ENCODE results near the gene ASPA.
A peak's percentile ranks its signal among the peaks of the same experiment; 100 is the strongest.

ASPA gene

DNA sequence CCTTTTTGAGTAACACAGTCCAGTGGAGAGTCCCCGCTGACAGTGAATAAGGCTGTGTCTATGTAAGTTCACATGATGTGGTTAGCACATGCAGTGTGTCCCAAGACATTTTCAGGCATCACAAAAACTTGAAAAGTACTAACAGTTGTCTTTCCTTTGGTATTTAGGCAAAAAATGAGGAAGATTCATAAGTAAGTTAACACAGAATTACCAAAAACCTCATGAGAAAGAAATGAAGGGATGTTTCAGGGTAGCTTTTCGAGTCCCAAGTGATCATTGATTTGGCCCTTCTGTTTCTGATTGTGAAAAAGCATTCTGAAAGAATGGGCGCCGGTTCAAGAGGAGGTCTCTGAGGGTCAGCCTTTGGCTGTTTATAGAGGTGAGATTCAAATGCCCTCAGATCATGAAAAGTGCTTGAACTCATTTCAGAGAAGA is 529 bp upstream of the ASPA start:
- Mint-ChIP-seq H3K4me3 (peak overlapping the region; percentile 24 to 61 (median 58)), H3K27ac (peak overlapping the region; percentile 84 to 90 (median 88)), H3K9me3 (no peaks in the 10 kb centered on the region), H3K36me3 (ENCODE audit: low read depth) (no peaks in the 10 kb centered on the region), H3K27me3 (ENCODE audit: low read depth) (no peaks in the 10 kb centered on the region), H3K4me1 (peaks cover 31% of the 10 kb centered on the region)
- TF ChIP-seq, protein P1, sequence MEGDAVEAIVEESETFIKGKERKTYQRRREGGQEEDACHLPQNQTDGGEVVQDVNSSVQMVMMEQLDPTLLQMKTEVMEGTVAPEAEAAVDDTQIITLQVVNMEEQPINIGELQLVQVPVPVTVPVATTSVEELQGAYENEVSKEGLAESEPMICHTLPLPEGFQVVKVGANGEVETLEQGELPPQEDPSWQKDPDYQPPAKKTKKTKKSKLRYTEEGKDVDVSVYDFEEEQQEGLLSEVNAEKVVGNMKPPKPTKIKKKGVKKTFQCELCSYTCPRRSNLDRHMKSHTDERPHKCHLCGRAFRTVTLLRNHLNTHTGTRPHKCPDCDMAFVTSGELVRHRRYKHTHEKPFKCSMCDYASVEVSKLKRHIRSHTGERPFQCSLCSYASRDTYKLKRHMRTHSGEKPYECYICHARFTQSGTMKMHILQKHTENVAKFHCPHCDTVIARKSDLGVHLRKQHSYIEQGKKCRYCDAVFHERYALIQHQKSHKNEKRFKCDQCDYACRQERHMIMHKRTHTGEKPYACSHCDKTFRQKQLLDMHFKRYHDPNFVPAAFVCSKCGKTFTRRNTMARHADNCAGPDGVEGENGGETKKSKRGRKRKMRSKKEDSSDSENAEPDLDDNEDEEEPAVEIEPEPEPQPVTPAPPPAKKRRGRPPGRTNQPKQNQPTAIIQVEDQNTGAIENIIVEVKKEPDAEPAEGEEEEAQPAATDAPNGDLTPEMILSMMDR (IDR thresholded peaks at IDR 0.05; ENCODE audit: unreplicated experiment in 3 of 3): no peak

- no peaks in the 10 kb centered on the region for H3K9me3 Mint-ChIP-seq
- no peaks in the 10 kb centered on the region for H3K36me3 Mint-ChIP-seq (ENCODE audit: low read depth)
- peaks cover 19% of the 10 kb centered on the region for H3K4me1 Mint-ChIP-seq
- TF ChIP-seq, protein P1 (IDR thresholded peaks at IDR 0.05; ENCODE audit: unreplicated experiment in 3 of 3): no peak
- H3K27ac Mint-ChIP-seq: no peak overlapping the region
- peaks cover 4% of the 10 kb centered on the region for H3K27me3 Mint-ChIP-seq (ENCODE audit: low read depth)
- H3K4me3 Mint-ChIP-seq: no peak overlapping the region
Measured at GRCh38 chr17:3479988-3480387, 4.2 kb downstream of the ASPA start.

- TF ChIP-seq, protein P1 (IDR thresholded peaks at IDR 0.05; ENCODE audit: unreplicated experiment in 3 of 3): no peak
- Mint-ChIP-seq H3K4me3 (no peak overlapping the region), H3K27ac (no peak overlapping the region), H3K27me3 (ENCODE audit: low read depth) (peaks cover 13% of the 10 kb centered on the region), H3K4me1 (peaks cover 4% of the 10 kb centered on the region), H3K9me3 (no peaks in the 10 kb centered on the region), H3K36me3 (ENCODE audit: low read depth) (no peaks in the 10 kb centered on the region)
Measured at GRCh38 chr17:3482852-3483251, 7.1 kb downstream of the ASPA start.

GRCh38 chr17:3485481-3486068 is 9.8 kb downstream of the ASPA start:
- TF ChIP-seq, protein P1 (IDR thresholded peaks at IDR 0.05; ENCODE audit: unreplicated experiment in 3 of 3): no peak
- Mint-ChIP-seq H3K9me3 (no peaks in the 10 kb centered on the region), H3K27ac (no peak overlapping the region), H3K4me1 (no peaks in the 10 kb centered on the region), H3K36me3 (ENCODE audit: low read depth) (no peaks in the 10 kb centered on the region), H3K4me3 (no peak overlapping the region), H3K27me3 (ENCODE audit: low read depth) (peaks cover 19% of the 10 kb centered on the region)

- H3K4me3 Mint-ChIP-seq: no peak overlapping the region
- H3K27me3 Mint-ChIP-seq (ENCODE audit: low read depth): peaks cover 17% of the 10 kb centered on the region
- peaks cover 21% of the 10 kb centered on the region for H3K9me3 Mint-ChIP-seq
- H3K27ac Mint-ChIP-seq: no peak overlapping the region
- TF ChIP-seq, protein P1 (IDR thresholded peaks at IDR 0.05; ENCODE audit: unreplicated experiment in 3 of 3): no peak
- H3K4me1 Mint-ChIP-seq: peaks cover under 1% of the 10 kb centered on the region
- no peaks in the 10 kb centered on the region for H3K36me3 Mint-ChIP-seq (ENCODE audit: low read depth)
Measured at GRCh38 chr17:3497101-3497500, 21.3 kb downstream of the ASPA start.

DNA sequence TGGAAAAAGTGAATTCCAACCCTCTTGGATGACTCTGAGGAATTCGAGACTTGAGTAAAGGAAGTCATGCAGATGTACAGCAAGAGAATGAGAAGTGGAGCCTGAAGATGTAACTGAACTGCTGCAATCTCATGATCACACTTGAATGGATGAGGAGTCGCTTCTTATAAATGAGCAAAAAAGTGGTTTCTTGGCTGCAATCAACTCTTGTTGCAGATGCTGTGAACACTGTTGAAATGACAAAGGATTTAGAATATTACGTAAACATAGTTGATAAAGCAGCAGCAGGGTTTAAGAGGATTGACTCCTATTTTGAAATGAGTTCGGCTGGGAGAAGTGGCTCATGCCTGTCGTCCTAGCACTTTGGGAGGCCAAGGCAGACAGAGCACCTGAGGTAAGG is 25.5 kb downstream of the ASPA start:
- Mint-ChIP-seq H3K9me3 (peaks cover 21% of the 10 kb centered on the region), H3K27me3 (ENCODE audit: low read depth) (peaks cover 11% of the 10 kb centered on the region), H3K4me3 (no peak overlapping the region), H3K36me3 (ENCODE audit: low read depth) (no peaks in the 10 kb centered on the region), H3K4me1 (peaks cover 11% of the 10 kb centered on the region), H3K27ac (no peak overlapping the region)
- TF ChIP-seq, protein P1 (IDR thresholded peaks at IDR 0.05; ENCODE audit: unreplicated experiment in 3 of 3): no peak
